Ascending aorta (tissue), 2 donors: ENCODE results near the gene NTM. TPM values are rescaled to one million over a fixed set of nuclear protein-coding genes. Genes with fewer than 3 reads are reported as not detected.

ENCODE experiments used
- DNase-seq, 2 donors: peaks; one replicate each; pipeline ENCODE4 v3.0.0-alpha.2; 2019; ENCODE audit warnings: low spot score in 2 of 2
- H3K27ac ChIP-seq, 2 donors: fragments of 200-600 bp; sonication (generic); one replicate each; pipeline ENCODE4 v1.5.1; 2016 to 2017; ENCODE audit warnings: mild to moderate bottlenecking in 1 of 2
- H3K27me3 ChIP-seq: fragments of 200-600 bp; sonication (generic); one replicate; pipeline ENCODE4 v1.5.1; 2017
- H3K36me3 ChIP-seq, 2 donors: fragments of 200-600 bp; sonication (generic); one replicate each; pipeline ENCODE4 v1.5.1; 2016
- H3K4me1 ChIP-seq, 2 donors: fragments of 200-600 bp; sonication (generic); one replicate each; pipeline ENCODE4 v1.5.1; 2016 to 2017; ENCODE audit warnings: mild to moderate bottlenecking in 1 of 2
- H3K4me3 ChIP-seq, 2 donors: fragments of 200-600 bp; sonication (generic); one replicate each; pipeline ENCODE4 v1.5.1; 2016 to 2017; ENCODE audit warnings: mild to moderate bottlenecking in 1 of 2
- H3K9me3 ChIP-seq, 2 donors: fragments of 200-600 bp; sonication (generic); one replicate each; pipeline ENCODE4 v1.5.1; 2016
- CTCF ChIP-seq, 3 experiments: fragments of 200-600 bp in 2 of 3; fragments of 450-650 bp in 1 of 3; sonication (generic) in 2 of 3; IDR thresholded peaks; one replicate each; pipeline ENCODE4 v1.5.1; 2016 to 2019; ENCODE audit warnings: antibody characterized with exemption in 3 of 3, mild to moderate bottlenecking in 1 of 3, moderate library complexity in 1 of 3
- intact Hi-C: fragments of 100-400 bp; cut with DNase I; formaldehyde crosslinking; loops from one replicate; pipeline ENCODE4 v1.15.1; 2023
- total RNA-seq: library from RNA; depleted of rRNA; stranded (reverse); fragments of >200 nt; gene quantifications from one replicate; pipeline ENCODE4 v1.1.0, GENCODE V29; 2016

The NTM gene
- total RNA-seq, 1 donor from 2014 or later, result not detected

DNA sequence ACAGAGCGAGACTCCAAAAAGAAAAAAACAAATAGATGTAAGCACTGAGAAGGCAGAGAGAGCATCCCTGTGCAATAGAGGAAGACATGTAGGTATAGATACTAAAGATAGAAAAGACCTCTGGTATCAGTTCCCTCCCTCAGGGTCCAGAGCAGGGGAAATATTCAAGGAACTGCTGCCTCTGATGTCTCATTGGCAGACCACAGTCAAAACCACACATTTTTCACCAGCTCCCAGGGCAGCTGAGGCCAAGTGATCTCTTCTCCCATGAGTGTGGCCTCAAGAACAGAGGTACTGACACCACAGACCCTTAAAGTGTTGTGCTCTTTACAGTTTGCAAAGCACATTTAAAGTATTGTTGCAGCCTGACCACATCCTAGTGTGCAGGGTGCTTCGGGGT lies 288.5 kb downstream of the NTM start:
- intact Hi-C loops, result no loop called here
- H3K9me3 ChIP-seq, result no peaks in the 10 kb centered on the region
- H3K27ac ChIP-seq, result no peak overlapping the region
- H3K4me3 ChIP-seq, result no peak overlapping the region
- H3K27me3 ChIP-seq, result no peaks in the 10 kb centered on the region
- no peaks in the 10 kb centered on the region for H3K4me1 ChIP-seq
- no peak for TF ChIP-seq CTCF (IDR thresholded peaks at IDR 0.05)
- no peaks in the 10 kb centered on the region for H3K36me3 ChIP-seq
- no peak for DNase-seq

- H3K27me3 ChIP-seq, result no peaks in the 10 kb centered on the region
- no peaks in the 10 kb centered on the region for H3K9me3 ChIP-seq
- H3K36me3 ChIP-seq, result no peaks in the 10 kb centered on the region
- intact Hi-C loops, result no loop called here
- no peak for DNase-seq
- H3K4me1 ChIP-seq, result no peaks in the 10 kb centered on the region
- no peak overlapping the region for H3K27ac ChIP-seq
- H3K4me3 ChIP-seq, result no peak overlapping the region
- TF ChIP-seq CTCF (IDR thresholded peaks at IDR 0.05), result no peak
Observed at GRCh38 chr11:131659931-131660330, 289.5 kb downstream of the NTM start.

DNA sequence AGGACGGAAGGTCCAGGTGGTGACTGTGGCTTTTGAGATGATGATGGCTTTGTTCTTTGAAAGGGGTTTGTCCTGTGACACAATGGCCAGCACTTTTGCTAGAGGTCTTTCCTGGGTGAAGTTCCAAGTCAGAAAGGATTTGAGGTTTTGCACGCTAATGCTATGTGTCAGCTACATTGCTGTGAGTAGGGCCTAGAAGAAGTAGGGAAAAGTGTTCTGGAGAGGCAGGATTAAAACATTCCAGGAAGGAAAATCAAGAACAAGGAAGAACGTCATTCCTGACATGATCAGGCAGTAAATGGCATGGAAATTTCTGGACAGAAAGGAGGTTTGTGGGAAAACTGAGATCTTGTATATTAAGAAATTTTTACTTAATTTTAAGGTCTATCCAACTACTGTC lies 290.7 kb downstream of the NTM start:
- no peaks in the 10 kb centered on the region for H3K9me3 ChIP-seq
- no peak overlapping the region for H3K27ac ChIP-seq
- H3K27me3 ChIP-seq, result no peaks in the 10 kb centered on the region
- intact Hi-C loops, result no loop called here
- H3K36me3 ChIP-seq, result no peaks in the 10 kb centered on the region
- H3K4me3 ChIP-seq, result no peak overlapping the region
- H3K4me1 ChIP-seq, result no peaks in the 10 kb centered on the region
- TF ChIP-seq CTCF (IDR thresholded peaks at IDR 0.05), result no peak
- DNase-seq, result no peak

- no peaks in the 10 kb centered on the region for H3K4me1 ChIP-seq
- no peaks in the 10 kb centered on the region for H3K27me3 ChIP-seq
- no peak overlapping the region for H3K27ac ChIP-seq
- H3K36me3 ChIP-seq, result no peaks in the 10 kb centered on the region
- intact Hi-C loops, result no loop called here
- H3K4me3 ChIP-seq, result no peak overlapping the region
- no peak for DNase-seq
- no peak for TF ChIP-seq CTCF (IDR thresholded peaks at IDR 0.05)
- H3K9me3 ChIP-seq, result no peaks in the 10 kb centered on the region
Observed at GRCh38 chr11:131662317-131662972, 292.0 kb downstream of the NTM start.

DNA sequence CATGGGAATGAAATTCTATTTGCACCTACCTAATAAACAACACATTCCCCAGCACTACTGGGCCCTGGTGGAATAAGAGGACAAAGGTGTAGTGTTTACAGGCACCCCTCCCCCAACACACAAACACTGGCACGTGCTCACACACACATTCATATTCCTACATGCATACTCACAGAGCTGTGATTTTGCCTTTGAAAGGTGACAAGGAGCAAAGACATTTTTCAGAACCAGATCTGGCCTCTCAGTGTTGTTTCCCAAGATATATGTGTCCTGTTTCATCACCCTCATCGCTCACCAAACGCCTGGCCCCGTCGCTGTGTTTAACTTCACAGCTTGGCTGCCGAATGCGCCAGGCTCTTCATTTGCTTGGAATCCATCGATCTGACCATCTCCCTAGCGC lies 292.6 kb downstream of the NTM start:
- H3K4me1 ChIP-seq, result no peaks in the 10 kb centered on the region
- no peak overlapping the region for H3K4me3 ChIP-seq
- intact Hi-C loops, result no loop called here
- no peaks in the 10 kb centered on the region for H3K27me3 ChIP-seq
- TF ChIP-seq CTCF (IDR thresholded peaks at IDR 0.05), result no peak
- no peaks in the 10 kb centered on the region for H3K9me3 ChIP-seq
- H3K36me3 ChIP-seq, result no peaks in the 10 kb centered on the region
- no peak for DNase-seq
- H3K27ac ChIP-seq, result no peak overlapping the region
